ENCODE results near the gene FAM171A1.
"Not testable (repeated sequence)": the region's sequence is repeated elsewhere in the genome, so short reads cannot be mapped to it uniquely, and the experiment has no call there.

Gene FAM171A1

DNA sequence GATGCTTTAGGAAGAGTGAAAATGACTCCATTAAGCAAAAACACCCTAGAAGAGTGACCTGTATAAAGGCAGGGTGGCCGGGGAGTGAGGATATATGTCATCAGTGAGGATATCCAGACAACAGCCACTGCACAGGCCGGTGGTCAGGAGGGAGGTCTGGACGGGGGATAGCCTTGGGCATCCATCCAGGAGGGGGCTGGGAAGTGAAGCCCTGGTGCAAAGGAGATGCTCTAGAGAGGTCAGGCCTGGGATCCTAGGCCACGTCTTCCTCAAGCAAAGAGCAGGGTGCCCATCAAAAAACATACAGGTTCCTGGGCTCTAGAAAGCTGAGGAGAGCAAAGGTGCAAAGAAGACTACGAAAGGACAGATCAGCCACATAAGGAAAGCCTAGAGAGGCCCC, 25.6 kb downstream of the FAM171A1 start:
- DNase-seq, result no peak

DNA sequence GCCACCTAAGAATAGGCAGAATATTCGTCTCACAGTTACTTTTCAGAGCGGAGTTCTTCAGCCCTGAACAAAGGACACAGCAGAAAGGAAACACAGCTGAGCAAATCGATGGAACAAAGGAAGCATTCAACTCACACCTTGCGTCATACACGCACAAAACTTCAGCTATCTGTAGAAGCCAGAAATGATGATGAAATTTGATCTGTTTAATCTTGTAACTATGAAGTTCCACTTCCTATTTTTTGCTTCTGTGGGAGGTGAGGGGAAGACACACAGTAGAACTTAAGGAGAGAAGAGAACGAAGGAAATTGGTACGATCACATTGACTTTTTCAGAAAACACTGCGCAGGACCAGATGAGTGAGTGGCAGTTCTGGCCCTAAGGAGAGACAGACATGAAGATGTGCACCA, 26.2 kb downstream of the FAM171A1 start:
- peak in 23 of 56 donors; percentile 2 to 61 (median 37) for DNase-seq

DNA sequence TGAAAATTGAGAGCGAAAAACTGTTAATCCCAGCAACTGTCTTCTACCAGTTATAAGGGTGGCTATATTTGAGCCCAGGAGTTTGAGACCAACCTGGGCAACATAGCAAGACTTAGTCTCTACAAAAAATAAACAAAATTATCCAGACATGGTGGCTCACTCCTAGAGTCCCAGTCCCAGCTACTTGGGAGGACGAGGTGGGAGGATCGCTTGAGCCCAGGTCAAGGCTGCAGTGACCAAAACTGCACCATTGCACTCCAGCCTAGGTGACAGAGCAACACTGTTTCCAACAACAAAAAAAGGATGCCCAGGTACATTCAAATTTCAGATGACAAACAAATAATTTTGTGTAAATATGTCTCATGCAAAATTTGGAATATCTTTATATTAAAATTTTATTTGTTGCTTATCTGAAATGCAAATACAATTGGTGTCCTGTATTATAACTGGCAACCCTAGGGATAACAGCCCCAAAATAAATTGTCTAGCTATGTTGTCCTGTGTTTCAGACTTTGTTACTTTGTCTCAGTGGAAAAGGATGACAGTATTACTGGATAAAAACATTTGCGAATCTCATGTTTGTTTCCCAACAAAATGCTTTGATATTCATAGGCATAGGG, 26.7 kb downstream of the FAM171A1 start:
- DNase-seq, result no peak

DNA sequence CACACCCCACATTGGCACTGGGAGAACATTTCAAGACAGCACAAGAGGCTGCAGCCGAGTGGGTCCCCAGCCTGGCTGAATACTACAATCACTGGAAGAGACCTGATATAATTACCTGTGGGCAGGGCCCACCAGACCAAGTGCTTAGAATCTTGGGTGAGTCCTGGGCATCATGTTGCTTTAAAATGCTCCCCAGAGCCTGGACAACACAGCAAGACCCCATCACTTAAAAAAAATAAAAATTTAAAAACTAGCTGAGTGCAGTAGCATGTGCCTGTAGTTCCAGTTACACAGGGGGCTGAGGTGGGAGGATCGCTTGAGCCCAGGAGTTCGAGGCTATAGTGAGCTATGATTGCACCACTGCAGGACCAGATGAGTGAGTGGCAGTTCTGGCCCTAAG, 28.1 kb downstream of the FAM171A1 start:
- no peak for DNase-seq

DNA sequence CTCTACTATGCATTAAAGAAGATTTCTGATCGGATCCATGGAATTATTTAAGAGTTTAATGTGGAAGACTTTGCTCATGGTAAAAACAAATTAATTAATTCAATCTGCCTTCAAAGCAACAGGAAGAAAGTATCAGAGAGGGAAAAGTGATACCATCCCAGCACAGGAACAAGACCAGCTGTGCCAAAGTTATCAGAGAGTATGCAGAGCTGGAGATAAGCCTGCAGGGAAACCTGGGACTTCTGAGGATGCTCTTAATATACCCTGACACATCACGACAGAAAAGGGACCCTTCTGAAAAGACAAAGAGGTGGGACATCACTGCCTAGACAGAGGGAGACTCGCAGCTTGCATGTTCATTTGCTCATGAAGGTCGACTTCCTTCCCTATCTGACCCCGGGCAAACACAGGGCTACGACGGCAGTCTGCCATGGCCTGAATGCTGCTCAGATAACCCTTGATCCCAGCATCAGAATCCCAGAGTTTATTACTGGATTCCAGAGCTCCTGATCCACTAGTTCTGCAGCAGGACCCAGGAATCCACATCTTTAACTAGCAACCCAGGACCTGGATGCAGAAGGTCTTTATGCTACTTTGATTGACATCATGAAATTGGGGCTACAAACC, 29.5 kb downstream of the FAM171A1 start:
- no peak for DNase-seq

DNA sequence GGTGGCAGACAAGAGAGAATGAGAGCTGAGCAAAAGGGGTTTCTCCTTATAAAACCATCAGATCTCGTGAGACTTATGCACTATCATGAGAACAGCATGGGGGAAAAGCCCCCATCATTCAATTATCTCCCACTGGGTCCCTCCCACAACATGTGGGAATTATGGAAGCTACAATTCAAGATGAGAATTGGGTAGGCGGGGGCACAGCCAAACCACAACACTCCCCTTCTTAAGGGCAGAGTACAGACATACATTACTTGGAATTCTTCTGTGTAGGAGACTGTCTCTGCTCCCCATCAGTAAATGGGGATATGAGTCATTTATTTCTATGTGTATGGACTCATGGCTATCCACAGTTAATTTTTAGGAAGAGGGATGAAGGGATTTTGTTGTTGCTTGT, 31.2 kb downstream of the FAM171A1 start:
- no peak for DNase-seq

DNA sequence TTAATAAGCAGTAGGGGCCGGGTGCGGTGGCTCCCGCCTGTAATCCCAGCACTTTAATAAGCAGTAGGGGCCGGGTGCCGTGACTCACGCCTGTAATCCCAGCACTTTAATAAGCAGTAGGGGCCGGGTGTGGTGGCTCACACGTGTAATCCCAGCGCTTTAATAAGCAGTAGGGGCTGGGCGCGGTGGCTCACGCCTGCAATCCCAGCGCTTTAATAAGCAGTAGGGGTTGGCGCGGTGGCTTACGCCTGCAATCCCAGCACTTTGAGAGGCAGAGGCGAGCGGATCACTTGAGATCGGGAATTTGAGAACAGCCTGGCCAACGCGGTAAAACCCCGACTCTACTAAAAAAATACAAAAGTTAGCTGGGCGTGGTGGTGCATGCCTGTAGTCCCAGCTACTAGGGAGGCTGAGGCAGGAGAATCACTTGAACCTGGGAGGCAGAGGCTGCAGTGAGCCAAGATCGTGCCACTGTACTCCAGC, 33.6 kb downstream of the FAM171A1 start:
- not testable (repeated sequence) for DNase-seq

DNA sequence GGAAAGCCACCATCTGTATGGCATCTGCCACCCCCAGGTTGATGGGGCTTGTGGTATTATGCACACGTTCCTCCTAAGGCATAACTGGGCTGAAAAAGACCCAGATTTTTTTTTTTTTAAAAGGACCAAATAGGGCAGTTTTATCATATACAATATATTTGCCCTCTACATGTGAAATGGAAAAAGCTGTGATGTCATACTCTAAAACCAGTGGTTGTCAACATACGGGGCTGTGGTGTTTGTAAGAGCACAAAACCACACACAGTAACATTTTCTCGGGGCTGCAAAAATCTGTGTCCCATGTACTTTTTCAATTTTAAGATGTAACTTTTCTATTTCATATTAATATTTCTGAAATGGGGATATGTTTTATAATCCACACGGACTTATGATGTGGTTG, 34.9 kb downstream of the FAM171A1 start:
- no peak for DNase-seq

DNA sequence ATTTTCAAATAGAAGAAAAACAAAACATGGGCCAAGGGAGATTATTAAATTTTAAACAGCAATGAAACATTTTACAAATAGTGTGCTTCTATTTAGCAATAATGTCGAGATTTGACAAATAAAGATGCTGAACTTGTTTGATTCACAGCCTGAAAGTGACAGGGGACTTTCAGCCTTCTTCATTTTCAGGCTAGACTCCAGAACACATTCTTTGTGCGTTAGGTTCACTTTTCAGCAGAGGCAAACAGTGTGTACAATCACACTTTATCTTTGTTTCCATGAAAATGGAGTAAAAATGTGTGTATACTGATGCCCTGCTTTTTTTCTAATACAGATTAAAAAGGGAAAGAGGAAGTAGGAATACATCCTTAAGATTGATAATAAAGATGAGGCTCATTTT, 35.6 kb downstream of the FAM171A1 start:
- no peak for DNase-seq

DNA sequence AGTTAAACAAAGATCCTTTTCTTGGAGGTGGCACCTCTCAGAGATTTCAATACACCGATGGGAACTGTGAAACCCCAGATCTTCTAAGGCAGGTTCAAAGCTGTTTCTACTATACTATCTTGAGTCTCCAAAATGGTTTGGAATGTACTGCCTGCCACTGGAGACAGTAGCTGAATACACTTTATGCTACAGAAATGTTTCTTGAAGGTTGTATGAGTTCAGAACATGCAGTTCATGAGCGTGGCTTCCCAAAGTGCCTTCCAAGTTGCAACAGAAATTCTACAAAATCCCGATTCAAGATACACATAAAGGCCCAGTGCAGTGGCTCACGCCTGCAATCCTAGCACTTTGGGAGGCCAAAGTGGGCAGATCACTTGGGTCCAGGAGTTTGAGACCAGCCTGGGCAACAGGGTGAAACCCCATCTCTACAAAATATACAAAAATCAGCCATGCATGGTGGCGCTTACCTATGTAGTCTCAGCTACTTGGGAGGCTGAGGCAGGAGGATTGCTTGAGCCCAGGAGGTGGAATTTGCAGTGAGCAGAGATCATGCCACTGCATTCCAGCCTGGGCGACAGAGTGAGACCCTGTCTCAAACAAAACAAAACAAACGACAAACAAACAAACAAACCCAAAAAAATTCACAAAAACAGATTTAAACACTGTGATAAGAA, 36.3 kb downstream of the FAM171A1 start:
- DNase-seq, result no peak

DNA sequence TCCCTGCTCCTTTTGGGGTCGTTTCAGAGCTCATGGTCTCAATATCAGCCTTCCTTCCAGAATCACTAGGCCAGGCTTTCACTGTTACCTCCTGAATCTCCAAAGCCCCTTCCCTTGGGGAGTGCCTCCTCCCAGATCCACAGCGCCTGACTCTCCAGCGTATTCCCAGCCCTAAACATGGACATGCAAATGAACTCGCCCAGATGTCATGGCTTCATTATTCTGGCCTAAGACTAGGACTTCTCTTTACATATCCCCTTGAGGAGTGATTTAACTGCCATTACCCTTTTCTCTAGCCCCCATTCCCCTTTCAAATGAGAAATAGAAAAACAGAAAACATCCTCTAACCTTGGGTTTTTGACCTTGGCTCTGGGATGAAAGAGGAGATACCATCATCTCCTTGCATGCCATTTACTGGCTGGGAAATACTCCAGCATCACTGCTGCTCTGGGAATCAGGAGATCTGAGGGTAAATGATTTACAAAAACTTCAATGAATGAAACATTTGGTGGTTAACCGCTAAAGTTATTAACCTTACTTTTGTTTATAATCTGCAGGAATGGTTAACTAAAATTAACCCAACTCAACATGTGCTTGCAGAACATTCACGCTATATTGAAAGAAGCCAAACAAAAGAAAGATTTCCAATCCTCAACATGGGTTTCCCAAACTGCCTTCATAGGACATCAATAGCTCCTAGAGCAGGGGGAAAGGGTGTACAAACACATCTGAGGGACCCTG, 37.0 kb downstream of the FAM171A1 start:
- DNase-seq, result no peak

DNA sequence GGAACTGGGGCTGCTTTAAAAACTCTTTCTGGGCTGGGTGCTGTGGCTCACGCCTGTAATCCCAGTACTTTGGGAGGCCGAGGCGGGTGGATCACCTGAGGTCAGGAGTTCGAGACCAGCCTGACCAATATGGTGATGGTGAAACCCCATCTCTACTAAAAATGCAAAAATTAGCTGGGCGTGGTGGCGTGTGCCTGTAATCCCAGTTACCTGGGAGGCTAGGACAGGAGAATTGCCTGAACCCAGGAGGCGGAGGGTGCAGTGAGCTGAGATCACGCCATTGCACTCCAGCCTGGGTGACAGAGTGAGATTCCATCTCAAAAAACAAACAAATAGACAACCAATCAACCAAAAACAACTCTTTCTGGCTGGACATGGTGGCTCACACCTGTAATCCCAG, 37.9 kb downstream of the FAM171A1 start:
- not testable (repeated sequence) for DNase-seq

DNA sequence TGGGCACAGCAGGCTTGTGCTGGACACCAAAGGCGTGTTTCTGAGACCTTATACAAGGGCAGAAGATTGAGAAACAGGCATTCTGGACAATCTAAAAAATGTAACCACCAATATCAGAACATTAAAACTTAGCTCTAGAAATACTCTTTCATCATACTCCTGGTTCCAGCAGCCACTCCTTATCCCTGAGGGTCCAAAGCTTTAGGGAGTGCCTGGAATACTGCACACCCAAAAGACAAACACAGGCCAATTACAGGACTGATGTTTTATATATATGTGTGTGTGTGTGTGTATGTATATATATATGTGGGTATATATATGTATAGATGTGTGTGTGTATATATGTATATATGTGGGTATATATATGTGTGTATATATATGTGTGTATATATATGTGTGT, 39.6 kb downstream of the FAM171A1 start:
- DNase-seq, result no peak

DNA sequence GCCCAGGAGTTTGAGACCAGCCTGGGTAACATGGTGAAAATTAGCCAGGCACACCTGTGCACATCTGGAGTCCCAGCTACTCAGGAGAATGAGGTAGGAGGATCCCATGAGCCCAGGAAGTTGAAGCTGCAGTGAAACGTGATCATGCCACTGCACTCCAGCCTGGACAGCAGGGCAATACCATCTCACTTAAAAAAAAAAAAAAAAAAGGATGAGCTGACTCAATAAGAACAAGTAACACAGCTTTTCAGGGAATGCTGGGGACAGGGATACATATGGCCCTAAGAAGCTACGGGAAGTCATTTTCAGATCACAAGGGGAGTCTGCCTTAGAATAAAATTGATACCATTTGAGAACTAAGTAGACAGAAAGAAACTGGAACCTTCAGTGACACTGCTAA, 41.7 kb downstream of the FAM171A1 start:
- DNase-seq, result no peak

DNA sequence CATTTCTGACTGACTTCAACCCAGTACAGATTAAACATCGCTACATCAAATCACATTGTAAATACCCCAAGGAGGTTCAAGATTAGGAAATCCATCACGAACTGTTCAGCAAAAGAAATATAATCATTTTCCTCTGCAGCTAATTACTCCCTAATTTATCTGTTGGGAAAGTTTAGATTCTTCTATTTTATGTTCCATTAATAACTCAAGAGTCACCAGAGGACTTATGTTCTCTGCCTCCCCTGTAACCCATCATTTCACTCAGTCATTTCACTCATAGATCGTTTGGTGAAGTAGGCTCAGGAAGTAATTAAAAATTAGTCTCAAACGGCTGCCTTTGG, 45.2 kb downstream of the FAM171A1 start:
- no peak for DNase-seq

DNA sequence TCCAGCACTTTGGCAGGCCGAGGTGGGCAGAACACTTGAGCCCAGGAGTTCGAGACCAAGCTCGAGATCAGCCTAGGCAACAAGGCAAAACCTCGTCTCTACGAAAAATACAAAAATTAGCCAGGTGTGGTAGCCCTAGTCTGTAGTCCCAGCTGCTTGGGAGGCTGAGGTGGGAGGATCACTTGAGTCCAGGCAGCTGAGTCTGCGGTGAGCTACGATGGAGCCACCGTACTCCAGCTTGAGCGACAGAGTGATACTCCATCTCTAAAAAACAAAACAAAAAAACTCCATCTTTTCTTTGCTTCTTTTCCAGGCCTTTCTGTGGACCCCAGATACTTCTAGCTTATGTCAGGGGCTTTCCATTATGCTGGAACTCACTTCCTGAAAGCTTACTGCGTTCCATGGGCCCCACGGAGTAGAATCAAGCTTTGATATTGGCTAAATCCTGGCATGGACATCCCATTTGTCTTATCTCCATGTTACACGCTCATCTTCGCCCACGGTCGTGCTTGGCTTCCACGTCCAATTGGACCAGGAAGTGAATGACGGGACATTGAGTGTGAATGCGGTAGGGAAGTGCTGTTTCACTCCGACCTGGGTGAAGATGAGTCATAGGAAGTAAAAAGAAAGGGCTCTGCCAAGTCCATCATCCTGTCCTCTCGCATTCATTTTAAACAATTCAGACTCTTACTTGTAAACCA, 45.7 kb downstream of the FAM171A1 start:
- no peak for DNase-seq

DNA sequence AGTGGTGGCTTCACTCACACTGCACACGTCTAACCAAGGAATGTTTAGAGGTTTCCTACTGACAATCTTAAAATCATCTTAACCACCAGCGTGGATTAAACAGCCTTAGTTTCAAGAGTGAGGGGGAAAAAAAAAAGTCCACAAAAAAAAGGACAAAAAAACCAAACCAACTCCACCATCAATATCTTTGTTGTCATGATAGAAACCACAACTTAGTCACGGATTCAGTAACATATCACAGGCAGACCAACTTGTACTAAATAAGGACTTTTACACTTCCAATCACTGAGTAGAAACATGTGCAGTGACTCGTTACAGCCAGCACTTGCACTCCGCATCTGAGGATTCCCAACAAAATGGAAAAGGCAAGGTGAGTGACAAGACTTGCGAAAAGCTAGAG, 46.5 kb downstream of the FAM171A1 start:
- no peak for DNase-seq

DNA sequence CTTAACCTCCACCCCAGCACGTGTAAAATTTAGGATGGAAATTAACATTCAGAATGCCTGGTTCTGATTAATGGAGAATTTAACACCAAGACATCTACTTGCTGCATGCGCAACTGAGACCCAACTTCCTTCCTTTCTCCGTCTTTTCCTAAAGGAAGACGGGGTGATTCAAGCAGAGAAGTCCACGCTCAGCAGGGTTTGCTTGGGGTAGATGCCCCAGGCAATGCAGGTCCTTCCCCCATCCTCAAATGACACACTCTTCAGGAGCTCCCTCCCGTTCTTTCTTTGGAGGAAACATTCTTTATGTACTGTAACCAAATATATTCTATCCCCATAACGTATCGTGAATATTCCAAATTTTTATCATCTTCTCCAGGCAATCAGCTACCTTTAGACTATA, 47.0 kb downstream of the FAM171A1 start:
- DNase-seq, result no peak

DNA sequence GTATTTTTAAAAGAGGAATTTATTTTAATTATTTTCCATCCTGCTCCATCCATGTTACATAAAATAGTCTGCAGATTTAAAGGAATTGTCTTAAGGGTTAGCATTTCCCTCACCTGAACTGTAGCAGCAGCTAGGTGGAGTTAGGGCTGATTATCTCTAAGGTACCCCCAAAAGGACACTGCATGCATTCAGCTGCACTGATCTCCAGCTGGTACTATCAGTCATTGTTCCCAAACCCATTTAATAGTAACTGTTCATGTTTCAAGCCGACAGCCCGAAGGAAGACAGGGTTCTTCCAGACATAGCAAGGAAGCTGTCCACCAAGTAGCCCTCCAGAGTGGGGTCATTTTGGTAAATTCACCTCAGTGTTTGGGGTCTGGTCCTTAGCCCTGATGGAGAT, 48.7 kb downstream of the FAM171A1 start:
- no peak for DNase-seq

DNA sequence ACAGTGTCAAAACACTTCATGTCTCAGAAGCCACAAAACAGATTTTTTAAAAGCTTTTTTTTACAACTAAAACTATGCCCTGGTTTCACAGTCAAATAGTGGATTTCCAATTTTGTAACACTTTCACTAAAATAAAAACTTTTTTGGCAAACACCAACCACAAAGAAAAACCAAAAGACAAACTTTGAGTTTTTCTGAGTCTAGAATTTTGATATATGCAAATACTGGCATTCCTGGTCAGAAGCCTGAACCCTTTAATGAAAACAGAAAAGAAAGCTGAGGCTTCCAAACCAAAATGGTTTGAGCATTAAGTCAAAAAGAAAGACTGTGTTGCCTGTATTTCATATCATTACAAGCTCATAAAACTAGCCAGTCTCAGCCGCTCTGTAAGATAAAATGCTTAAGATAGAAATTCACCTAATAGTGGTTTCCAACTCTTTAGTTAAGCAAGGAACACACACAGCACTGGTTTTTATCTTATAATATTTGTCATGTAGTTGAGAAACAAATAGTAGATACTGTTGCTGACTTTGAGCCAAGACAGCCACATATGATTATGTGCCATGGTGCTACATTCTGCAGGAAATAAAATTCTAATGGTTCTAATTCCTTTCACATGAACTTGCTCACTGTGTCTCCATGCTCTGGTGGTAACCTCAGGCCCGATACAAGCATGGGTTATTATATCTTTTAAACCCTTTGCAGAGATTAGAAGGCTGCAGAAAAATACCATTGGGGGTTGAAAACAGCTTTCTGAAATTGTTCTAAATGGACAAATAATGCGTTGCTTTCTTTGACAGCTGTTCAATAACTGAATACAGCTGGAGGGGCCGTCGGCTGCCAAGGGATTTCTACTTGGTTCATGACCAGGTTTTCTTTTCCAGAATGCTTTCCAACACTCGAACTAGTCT, 49.4 kb downstream of the FAM171A1 start:
- DNase-seq, result no peak
